ENCODE measurements around the gene ADAMTSL4.

- TF ChIP-seq CTCF (IDR thresholded peaks at IDR 0.05) (no peak), POLR2A (IDR thresholded peaks at IDR 0.05) (no peak), POLR2AphosphoS5 (IDR thresholded peaks at IDR 0.05) (no peak)
These were observed 451 bp downstream of the ADAMTSL4 start for GRCh38 chr1:150549496-150550221.
